GM23338 (cell line): ENCODE measurements around the gene PAX5. TPM values are rescaled to one million over a fixed set of nuclear protein-coding genes. Genes with fewer than 3 reads are reported as not detected.
A peak's percentile ranks its signal among the peaks of the same experiment; 100 is the strongest.

Experiments
- ATAC-seq: fragments of 200-7000 bp; cut with Tn5 transposase; 3 replicates; pipeline ENCODE4 v1.9.1; 2020
- DNase-seq: peaks from one replicate; pipeline ENCODE4 v3.0.0-alpha.2; 2015; ENCODE audit warnings: low spot score
- H2AFZ ChIP-seq: fragments of 200-600 bp; sonication (generic); 2 replicates; pipeline ENCODE4 v1.8.0; 2016; ENCODE audit warnings: antibody characterized with exemption, mild to moderate bottlenecking, moderate library complexity
- H3F3A ChIP-seq: fragments of 200-600 bp; sonication (generic); replicated peaks from 2 replicates; pipeline ENCODE4 v1.8.0; 2017; ENCODE audit warnings: antibody characterized with exemption, mixed run types, low read depth
- H3K27ac ChIP-seq: fragments of 200-600 bp; sonication (generic); 2 replicates; pipeline ENCODE4 v1.6.1; 2016; ENCODE audit warnings: low read depth
- H3K27me3 ChIP-seq: fragments of 200-600 bp; sonication (generic); 2 replicates; pipeline ENCODE4 v1.8.0; 2016; ENCODE audit warnings: mild to moderate bottlenecking, mixed run types, moderate library complexity; ENCODE audit not compliant: insufficient read depth
- H3K36me3 ChIP-seq: fragments of 200-600 bp; sonication (generic); 2 replicates; pipeline ENCODE4 v1.8.0; 2016; ENCODE audit warnings: mild to moderate bottlenecking; ENCODE audit not compliant: insufficient read depth
- H3K4me1 ChIP-seq: fragments of 200-600 bp; sonication (generic); 2 replicates; pipeline ENCODE4 v1.8.0; 2016; ENCODE audit warnings: mild to moderate bottlenecking, moderate library complexity; ENCODE audit not compliant: insufficient read depth
- H3K4me2 ChIP-seq: fragments of 200-600 bp; sonication (generic); 2 replicates; pipeline ENCODE4 v1.7.1; 2017; ENCODE audit warnings: mixed run types
- H3K4me3 ChIP-seq: fragments of 200-600 bp; sonication (generic); 2 replicates; pipeline ENCODE4 v1.6.1; 2016; ENCODE audit warnings: mixed run types
- H3K79me2 ChIP-seq: fragments of 200-600 bp; sonication (generic); replicated peaks from 2 replicates; pipeline ENCODE4 v1.8.0; 2017; ENCODE audit warnings: mild to moderate bottlenecking; ENCODE audit not compliant: insufficient read depth
- H3K9me2 ChIP-seq: fragments of 200-600 bp; sonication (generic); 2 replicates; pipeline ENCODE4 v1.8.0; 2017; ENCODE audit not compliant: insufficient read depth
- H4K20me1 ChIP-seq: fragments of 200-600 bp; sonication (generic); replicated peaks from 2 replicates; pipeline ENCODE4 v1.8.0; 2017; ENCODE audit warnings: mild to moderate bottlenecking; ENCODE audit not compliant: insufficient read depth
- H3K27ac Mint-ChIP-seq: 2 replicates; pipeline ENCODE4 v1.8.0; 2020; ENCODE audit warnings: inconsistent platforms, mild to moderate bottlenecking, moderate library complexity, mixed read lengths
- H3K27me3 Mint-ChIP-seq: 3 replicates; pipeline ENCODE4 v1.8.0; 2022; ENCODE audit warnings: low read depth, mild to moderate bottlenecking, moderate library complexity, mixed read lengths, inconsistent platforms; ENCODE audit not compliant: insufficient read depth, poor library complexity
- H3K36me3 Mint-ChIP-seq: 3 replicates; pipeline ENCODE4 v1.8.0; 2021; ENCODE audit warnings: low read depth, mild to moderate bottlenecking, inconsistent platforms, moderate library complexity, mixed read lengths
- H3K4me1 Mint-ChIP-seq: 3 replicates; pipeline ENCODE4 v1.8.0; 2020; ENCODE audit warnings: mild to moderate bottlenecking, inconsistent platforms, mixed read lengths
- H3K4me3 Mint-ChIP-seq: 3 replicates; pipeline ENCODE4 v1.8.0; 2021; ENCODE audit warnings: moderate library complexity, mild to moderate bottlenecking, inconsistent platforms, mixed read lengths
- H3K9me3 Mint-ChIP-seq: 3 replicates; pipeline ENCODE4 v1.8.0; 2020; ENCODE audit warnings: moderate library complexity, mild to moderate bottlenecking, inconsistent platforms, mixed read lengths
- EZH2 ChIP-seq: fragments of 200-600 bp; sonication (generic); IDR thresholded peaks from one replicate; pipeline ENCODE4 v1.8.0; 2017; ENCODE audit warnings: antibody characterized with exemption, mild to moderate bottlenecking, low read depth; ENCODE audit not compliant: unreplicated experiment
- NANOG ChIP-seq: IDR thresholded peaks from 2 replicates; pipeline ENCODE4 v1.6.1; 2016; ENCODE audit warnings: antibody characterized with exemption, borderline replicate concordance
- POLR2AphosphoS5 ChIP-seq: IDR thresholded peaks from 2 replicates; pipeline ENCODE4 v1.6.1; 2016; ENCODE audit warnings: antibody characterized with exemption, low read depth
- STAT1 ChIP-seq: IDR thresholded peaks from one replicate; pipeline ENCODE4 v1.6.1; 2016; ENCODE audit warnings: antibody characterized with exemption; ENCODE audit not compliant: unreplicated experiment
- ZNF114 ChIP-seq: fragments of 250-450 bp; sonication (Bioruptor Pico); IDR thresholded peaks from 2 replicates; pipeline ENCODE4 v1.5.0; 2020; ENCODE audit warnings: mild to moderate bottlenecking, moderate library complexity
- ZNF331 ChIP-seq: fragments of 250-450 bp; sonication (Bioruptor Pico); IDR thresholded peaks from 2 replicates; pipeline ENCODE4 v1.5.0; 2020; ENCODE audit warnings: low read depth, mild to moderate bottlenecking, moderate library complexity
- polyA plus RNA-seq: library from polyadenylated mRNA; unstranded; fragments of >200 nt; fragmentation: Nextera tagmentation; extraction: Ambion mirVana; gene quantifications from 2 replicates; pipeline ENCODE4 v1.2.1, GENCODE V29; 2016
- total RNA-seq: library from RNA; depleted of rRNA; stranded (reverse); fragments of >200 nt; shearing (Covaris generic); gene quantifications from 2 replicates; pipeline ENCODE4 v1.2.3, GENCODE V29; 2014
- TF ChIP-seq, protein P1 (sequence below): fragments of 250-450 bp; sonication (Bioruptor Pico); IDR thresholded peaks from 2 replicates; pipeline ENCODE4 v1.5.0; 2020; ENCODE audit warnings: mild to moderate bottlenecking, moderate library complexity
- TF ChIP-seq, protein P2 (sequence below): IDR thresholded peaks from 2 replicates; pipeline ENCODE4 v1.6.1; 2016; ENCODE audit warnings: antibody characterized with exemption

Gene PAX5
- total and polyA plus RNA-seq, 2 experiments from 2014 or later, result 0.17 to 0.60 TPM

DNA sequence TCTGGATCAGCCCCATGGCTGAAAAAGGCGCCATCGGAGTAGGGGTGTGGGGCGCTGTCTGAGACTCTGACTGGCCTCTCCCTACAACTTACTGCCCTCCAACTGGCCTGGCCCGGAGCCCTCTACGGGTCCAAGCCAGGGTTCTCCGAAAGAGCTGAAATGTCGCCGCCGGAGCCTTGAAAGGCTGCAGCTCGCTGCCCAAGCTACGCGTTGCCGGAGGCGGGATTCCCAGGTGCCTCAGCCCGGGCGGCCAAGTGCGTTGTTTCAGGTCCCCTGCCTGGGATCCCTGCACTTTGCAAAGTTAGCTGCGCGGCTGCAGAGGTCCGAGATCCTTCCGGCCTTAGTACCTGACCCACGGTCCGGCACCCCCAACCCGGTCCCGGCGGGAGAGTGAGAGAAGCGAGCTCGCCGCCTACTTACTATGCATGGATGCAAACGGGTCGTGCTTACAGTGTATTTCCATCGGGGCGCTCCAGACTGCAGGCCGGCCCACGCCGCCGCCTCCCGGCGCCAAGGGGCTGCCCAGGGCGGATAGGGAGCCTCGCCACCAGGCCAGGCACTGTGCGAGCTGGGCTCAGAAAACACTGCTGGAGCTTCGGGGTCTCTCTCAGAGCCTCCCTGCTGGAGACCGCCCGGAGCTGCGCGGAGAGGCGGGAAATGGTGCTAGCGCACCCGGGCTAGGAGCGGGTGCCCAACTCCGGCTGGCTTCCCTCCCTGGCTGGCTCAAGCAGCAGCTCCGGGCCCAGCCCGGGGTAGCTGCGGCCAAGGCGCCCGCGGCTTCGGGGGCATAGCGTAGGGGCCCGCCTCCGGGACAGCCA is 7.7 kb downstream of the PAX5 start (continued):
- TF ChIP-seq, protein P1, sequence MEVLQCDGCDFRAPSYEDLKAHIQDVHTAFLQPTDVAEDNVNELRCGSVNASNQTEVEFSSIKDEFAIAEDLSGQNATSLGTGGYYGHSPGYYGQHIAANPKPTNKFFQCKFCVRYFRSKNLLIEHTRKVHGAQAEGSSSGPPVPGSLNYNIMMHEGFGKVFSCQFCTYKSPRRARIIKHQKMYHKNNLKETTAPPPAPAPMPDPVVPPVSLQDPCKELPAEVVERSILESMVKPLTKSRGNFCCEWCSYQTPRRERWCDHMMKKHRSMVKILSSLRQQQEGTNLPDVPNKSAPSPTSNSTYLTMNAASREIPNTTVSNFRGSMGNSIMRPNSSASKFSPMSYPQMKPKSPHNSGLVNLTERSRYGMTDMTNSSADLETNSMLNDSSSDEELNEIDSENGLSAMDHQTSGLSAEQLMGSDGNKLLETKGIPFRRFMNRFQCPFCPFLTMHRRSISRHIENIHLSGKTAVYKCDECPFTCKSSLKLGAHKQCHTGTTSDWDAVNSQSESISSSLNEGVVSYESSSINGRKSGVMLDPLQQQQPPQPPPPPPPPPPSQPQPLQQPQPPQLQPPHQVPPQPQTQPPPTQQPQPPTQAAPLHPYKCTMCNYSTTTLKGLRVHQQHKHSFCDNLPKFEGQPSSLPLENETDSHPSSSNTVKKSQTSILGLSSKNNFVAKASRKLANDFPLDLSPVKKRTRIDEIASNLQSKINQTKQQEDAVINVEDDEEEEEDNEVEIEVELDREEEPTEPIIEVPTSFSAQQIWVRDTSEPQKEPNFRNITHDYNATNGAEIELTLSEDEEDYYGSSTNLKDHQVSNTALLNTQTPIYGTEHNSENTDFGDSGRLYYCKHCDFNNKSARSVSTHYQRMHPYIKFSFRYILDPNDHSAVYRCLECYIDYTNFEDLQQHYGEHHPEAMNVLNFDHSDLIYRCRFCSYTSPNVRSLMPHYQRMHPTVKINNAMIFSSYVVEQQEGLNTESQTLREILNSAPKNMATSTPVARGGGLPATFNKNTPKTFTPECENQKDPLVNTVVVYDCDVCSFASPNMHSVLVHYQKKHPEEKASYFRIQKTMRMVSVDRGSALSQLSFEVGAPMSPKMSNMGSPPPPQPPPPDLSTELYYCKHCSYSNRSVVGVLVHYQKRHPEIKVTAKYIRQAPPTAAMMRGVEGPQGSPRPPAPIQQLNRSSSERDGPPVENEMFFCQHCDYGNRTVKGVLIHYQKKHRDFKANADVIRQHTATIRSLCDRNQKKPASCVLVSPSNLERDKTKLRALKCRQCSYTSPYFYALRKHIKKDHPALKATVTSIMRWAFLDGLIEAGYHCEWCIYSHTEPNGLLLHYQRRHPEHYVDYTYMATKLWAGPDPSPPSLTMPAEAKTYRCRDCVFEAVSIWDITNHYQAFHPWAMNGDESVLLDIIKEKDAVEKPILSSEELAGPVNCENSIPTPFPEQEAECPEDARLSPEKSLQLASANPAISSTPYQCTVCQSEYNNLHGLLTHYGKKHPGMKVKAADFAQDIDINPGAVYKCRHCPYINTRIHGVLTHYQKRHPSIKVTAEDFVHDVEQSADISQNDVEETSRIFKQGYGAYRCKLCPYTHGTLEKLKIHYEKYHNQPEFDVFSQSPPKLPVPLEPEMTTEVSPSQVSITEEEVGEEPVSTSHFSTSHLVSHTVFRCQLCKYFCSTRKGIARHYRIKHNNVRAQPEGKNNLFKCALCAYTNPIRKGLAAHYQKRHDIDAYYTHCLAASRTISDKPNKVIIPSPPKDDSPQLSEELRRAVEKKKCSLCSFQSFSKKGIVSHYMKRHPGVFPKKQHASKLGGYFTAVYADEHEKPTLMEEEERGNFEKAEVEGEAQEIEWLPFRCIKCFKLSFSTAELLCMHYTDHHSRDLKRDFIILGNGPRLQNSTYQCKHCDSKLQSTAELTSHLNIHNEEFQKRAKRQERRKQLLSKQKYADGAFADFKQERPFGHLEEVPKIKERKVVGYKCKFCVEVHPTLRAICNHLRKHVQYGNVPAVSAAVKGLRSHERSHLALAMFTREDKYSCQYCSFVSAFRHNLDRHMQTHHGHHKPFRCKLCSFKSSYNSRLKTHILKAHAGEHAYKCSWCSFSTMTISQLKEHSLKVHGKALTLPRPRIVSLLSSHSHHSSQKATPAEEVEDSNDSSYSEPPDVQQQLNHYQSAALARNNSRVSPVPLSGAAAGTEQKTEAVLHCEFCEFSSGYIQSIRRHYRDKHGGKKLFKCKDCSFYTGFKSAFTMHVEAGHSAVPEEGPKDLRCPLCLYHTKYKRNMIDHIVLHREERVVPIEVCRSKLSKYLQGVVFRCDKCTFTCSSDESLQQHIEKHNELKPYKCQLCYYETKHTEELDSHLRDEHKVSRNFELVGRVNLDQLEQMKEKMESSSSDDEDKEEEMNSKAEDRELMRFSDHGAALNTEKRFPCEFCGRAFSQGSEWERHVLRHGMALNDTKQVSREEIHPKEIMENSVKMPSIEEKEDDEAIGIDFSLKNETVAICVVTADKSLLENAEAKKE, result no peak
- TF ChIP-seq NANOG (no peak), ZNF114 (no peak), ZNF331 (CRISPR knock-in tag) (no peak), POLR2AphosphoS5 (no peak)
- TF ChIP-seq, protein P2, sequence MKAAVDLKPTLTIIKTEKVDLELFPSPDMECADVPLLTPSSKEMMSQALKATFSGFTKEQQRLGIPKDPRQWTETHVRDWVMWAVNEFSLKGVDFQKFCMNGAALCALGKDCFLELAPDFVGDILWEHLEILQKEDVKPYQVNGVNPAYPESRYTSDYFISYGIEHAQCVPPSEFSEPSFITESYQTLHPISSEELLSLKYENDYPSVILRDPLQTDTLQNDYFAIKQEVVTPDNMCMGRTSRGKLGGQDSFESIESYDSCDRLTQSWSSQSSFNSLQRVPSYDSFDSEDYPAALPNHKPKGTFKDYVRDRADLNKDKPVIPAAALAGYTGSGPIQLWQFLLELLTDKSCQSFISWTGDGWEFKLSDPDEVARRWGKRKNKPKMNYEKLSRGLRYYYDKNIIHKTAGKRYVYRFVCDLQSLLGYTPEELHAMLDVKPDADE, result no peak

DNA sequence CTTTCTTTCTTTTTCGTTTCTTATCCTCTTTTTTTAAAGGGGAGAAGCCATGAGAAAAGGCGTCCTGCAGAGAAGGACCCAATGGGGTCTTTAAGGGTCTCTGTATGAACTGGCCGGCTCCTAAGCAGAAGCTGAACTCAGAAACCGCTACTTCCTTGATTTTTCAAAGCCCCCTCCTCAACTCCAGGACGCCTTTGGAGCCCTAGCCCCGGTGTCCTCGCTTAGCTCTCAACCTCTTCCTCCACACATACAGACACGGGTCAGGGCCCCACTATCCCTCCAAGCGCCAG is 8.3 kb downstream of the PAX5 start:
- Mint-ChIP-seq H3K27ac (no peak overlapping the region), H3K4me3 (peak overlapping the region; percentile 76), H3K9me3 (peaks cover 3% of the 10 kb centered on the region; the same call in 1 of the 3 replicates), H3K4me1 (peaks cover 33% of the 10 kb centered on the region), H3K27me3 (peaks cover 83% of the 10 kb centered on the region), H3K36me3 (peaks cover 2% of the 10 kb centered on the region; the same call in 1 of the 3 replicates)
- Histone ChIP-seq H3K27ac (no peak overlapping the region), H2AFZ (peak overlapping the region; percentile 86), H3K36me3 (no peaks in the 10 kb centered on the region), H3K4me3 (peak overlapping the region; percentile 68), H3K9me2 (no peaks in the 10 kb centered on the region), H3K4me1 (peaks cover 43% of the 10 kb centered on the region), H3F3A (peaks cover 18% of the 10 kb centered on the region; the same call in 1 of the 2 replicates), H3K79me2 (no peaks in the 10 kb centered on the region), H3K4me2 (peak overlapping the region; percentile 93), H4K20me1 (no peaks in the 10 kb centered on the region; the same call in none of the 2 replicates), H3K27me3 (peaks cover 98% of the 10 kb centered on the region)
- DNase-seq (no peak), ATAC-seq (no peak)
- no peak for TF ChIP-seq POLR2AphosphoS5
- TF ChIP-seq EZH2, result no peak
- no peak for TF ChIP-seq STAT1
